Adrenal gland (tissue), 5 donors: ENCODE results near the gene EOLA1.
"Not testable (repeated sequence)": the region's sequence is repeated elsewhere in the genome, so short reads cannot be mapped to it uniquely, and the experiment has no call there.

ENCODE experiments used
- CTCF ChIP-seq, 6 experiments: fragments of 450-650 bp in 4 of 6; fragments of 200-600 bp in 2 of 6; sonication (generic) in 1 of 6; IDR thresholded peaks; 1 replicate in 5 of 6; 2 replicates in 1 of 6; pipeline versions ENCODE4 v1.5.1 to v1.8.0; 2016 to 2021; ENCODE audit warnings: antibody characterized with exemption in 6 of 6, mild to moderate bottlenecking in 2 of 6, moderate library complexity in 1 of 6
- POLR2A ChIP-seq, 2 donors: fragments of 450-650 bp; IDR thresholded peaks; one replicate each; pipeline ENCODE4 v1.6.1; 2017; ENCODE audit warnings: antibody characterized with exemption in 2 of 2, mild to moderate bottlenecking in 2 of 2, moderate library complexity in 1 of 2
- donor health status: DM: no; HTN: no; CAD: no.

GRCh38 chrX:149525903-149526302, 14.9 kb upstream of the EOLA1 start:
- not testable (repeated sequence) for TF ChIP-seq CTCF, POLR2A (IDR thresholded peaks at IDR 0.05)
